IMR-90 (cell line): Measurements from ENCODE around the gene C1orf167. TPM values are rescaled to one million over a fixed set of nuclear protein-coding genes. Genes with fewer than 3 reads are reported as not detected.

Experiments used
- ATAC-seq: fragments of 200-7000 bp; cut with Tn5 transposase; 2 replicates; pipeline ENCODE4 v1.9.1; 2020; ENCODE audit warnings: low read depth, mild to moderate bottlenecking, moderate library complexity
- BruUV-seq: library from RNA; stranded (reverse); fragments of 400-500 nt; replicated peaks from 2 replicates; lab custom pipeline; 2021; lab: Mats Ljungman, UMichigan
- CTCF ChIA-PET: fragments of 300-600 bp; formaldehyde crosslinking; extraction: SDS; loops from one replicate; lab custom pipeline; 2021; ENCODE audit warnings: antibody characterized with exemption; lab: Yijun Ruan, JAX
- POLR2A ChIA-PET: fragments of 300-600 bp; sonication (Branson Sonifier 250); formaldehyde crosslinking; loops from one replicate; lab custom pipeline; 2022; ENCODE audit warnings: antibody characterized with exemption; ENCODE audit not compliant: unreplicated experiment; lab: Charles Lee
- DNase-seq: peaks from one replicate; pipeline ENCODE4 v3.0.0; 2013
- H2AFZ ChIP-seq: replicated peaks from 2 replicates; pipeline ENCODE3; 2013; ENCODE audit warnings: low read length, mild to moderate bottlenecking; ENCODE audit not compliant: poor library complexity
- H2AK5ac ChIP-seq: 2 replicates; pipeline ENCODE4 v1.6.1; 2013; ENCODE audit warnings: low read depth, low read length, inconsistent platforms
- H2AK9ac ChIP-seq: replicated peaks from 2 replicates; pipeline ENCODE3; 2013; ENCODE audit warnings: mild to moderate bottlenecking, low read depth, low read length, moderate library complexity; ENCODE audit not compliant: poor library complexity
- H2BK120ac ChIP-seq: 2 replicates; pipeline ENCODE4 v1.6.1; 2013; ENCODE audit warnings: low read depth, low read length, inconsistent platforms
- H2BK15ac ChIP-seq: 3 replicates; pipeline ENCODE4 v1.6.1; 2013; ENCODE audit warnings: low read depth, low read length, inconsistent platforms
- H2BK20ac ChIP-seq: 2 replicates; pipeline ENCODE4 v1.6.1; 2013; ENCODE audit warnings: low read depth, mild to moderate bottlenecking, inconsistent platforms, low read length, moderate library complexity
- H2BK5ac ChIP-seq: 2 replicates; pipeline ENCODE4 v1.6.1; 2013; ENCODE audit warnings: mild to moderate bottlenecking, low read depth, low read length, inconsistent platforms; ENCODE audit not compliant: poor library complexity, severe bottlenecking
- H3K14ac ChIP-seq: replicated peaks from 2 replicates; pipeline ENCODE4 v1.6.1; 2013; ENCODE audit warnings: low read depth, low read length, inconsistent platforms
- H3K18ac ChIP-seq: 2 replicates; pipeline ENCODE4 v1.6.1; 2013; ENCODE audit warnings: low read depth, low read length, control low read depth
- H3K23ac ChIP-seq: 2 replicates; pipeline ENCODE4 v1.6.1; 2013; ENCODE audit warnings: low read depth, low read length, inconsistent platforms
- H3K27ac ChIP-seq: 2 replicates; pipeline ENCODE4 v1.5.1; 2013; ENCODE audit warnings: mild to moderate bottlenecking, control low read depth, low read length; ENCODE audit not compliant: insufficient read depth
- H3K27me3 ChIP-seq: 2 replicates; pipeline ENCODE4 v1.6.1; 2013; ENCODE audit warnings: low read length; ENCODE audit not compliant: control insufficient read depth, insufficient read depth
- H3K36me3 ChIP-seq: 2 replicates; pipeline ENCODE4 v1.6.1; 2013; ENCODE audit warnings: low read length, mixed read lengths; ENCODE audit not compliant: control insufficient read depth, insufficient read depth
- H3K4ac ChIP-seq: 2 replicates; pipeline ENCODE4 v1.6.1; 2013; ENCODE audit warnings: low read depth, low read length, inconsistent platforms
- H3K4me1 ChIP-seq: 2 replicates; pipeline ENCODE4 v1.6.1; 2013; ENCODE audit warnings: low read length, mixed read lengths; ENCODE audit not compliant: control insufficient read depth, insufficient read depth
- H3K4me2 ChIP-seq: 2 replicates; pipeline ENCODE4 v1.6.1; 2013; ENCODE audit warnings: low read depth, mild to moderate bottlenecking, control low read depth, low read length, moderate library complexity
- H3K4me3 ChIP-seq: 2 replicates; pipeline ENCODE4 v1.5.1; 2013; ENCODE audit warnings: low read depth, mild to moderate bottlenecking, control low read depth, low read length, moderate library complexity; ENCODE audit not compliant: insufficient read depth
- H3K56ac ChIP-seq: 2 replicates; pipeline ENCODE4 v1.6.1; 2013; ENCODE audit warnings: low read length, inconsistent platforms; ENCODE audit not compliant: insufficient read depth; ENCODE audit errors: extremely low read depth
- H3K79me1 ChIP-seq, 2 experiments: 2 replicates each; pipeline ENCODE4 v1.6.1; 2013; ENCODE audit warnings: low read length in 2 of 2, inconsistent platforms in 1 of 2, low read depth in 1 of 2
- H3K9ac ChIP-seq: 2 replicates; pipeline ENCODE4 v1.6.1; 2013; ENCODE audit warnings: low read depth, low read length, control low read depth
- H3K9me1 ChIP-seq: 2 replicates; pipeline ENCODE4 v1.6.1; 2013; ENCODE audit warnings: low read length, inconsistent platforms; ENCODE audit not compliant: insufficient read depth
- H3K9me3 ChIP-seq: 2 replicates; pipeline ENCODE4 v1.6.1; 2013; ENCODE audit warnings: low read length; ENCODE audit not compliant: control insufficient read depth, insufficient read depth
- H4K20me1 ChIP-seq: 2 replicates; pipeline ENCODE4 v1.6.1; 2013; ENCODE audit warnings: low read length, inconsistent platforms; ENCODE audit not compliant: insufficient read depth
- H4K5ac ChIP-seq: 2 replicates; pipeline ENCODE4 v1.6.1; 2013; ENCODE audit warnings: mild to moderate bottlenecking, low read depth, low read length, control low read depth
- H4K8ac ChIP-seq, 2 experiments: 2 replicates each; pipeline ENCODE4 v1.6.1; 2013; ENCODE audit warnings: low read depth in 2 of 2, low read length in 2 of 2, control low read depth in 1 of 2, inconsistent platforms in 1 of 2
- H4K91ac ChIP-seq: 2 replicates; pipeline ENCODE4 v1.6.1; 2013; ENCODE audit warnings: low read depth, low read length, inconsistent platforms; ENCODE audit not compliant: insufficient read depth
- CEBPB ChIP-seq: IDR thresholded peaks from 2 replicates; pipeline ENCODE4 v1.6.1; 2012; ENCODE audit warnings: low read depth, low read length, improper control_type of control experiment
- CHD1 ChIP-seq: IDR thresholded peaks from 2 replicates; pipeline ENCODE4 v1.6.1; 2012; ENCODE audit warnings: low read depth, low read length, improper control_type of control experiment
- CTCF ChIP-seq: conservative IDR thresholded peaks from 2 replicates; pipeline ENCODE4 v1.5.1; 2012; ENCODE audit warnings: mild to moderate bottlenecking, low read depth, low read length, improper control_type of control experiment
- ELK1 ChIP-seq: fragments of 150-350 bp; IDR thresholded peaks from 2 replicates; pipeline ENCODE4 v1.6.1; 2016; ENCODE audit warnings: low read depth, mild to moderate bottlenecking, low read length, moderate library complexity, borderline replicate concordance
- FOS ChIP-seq: fragments of 150-350 bp; IDR thresholded peaks from 2 replicates; pipeline ENCODE4 v1.6.1; 2016; ENCODE audit warnings: low read depth, low read length
- MAFK ChIP-seq: IDR thresholded peaks from 2 replicates; pipeline ENCODE4 v1.6.1; 2012; ENCODE audit warnings: low read depth, low read length, improper control_type of control experiment
- MAZ ChIP-seq: IDR thresholded peaks from 2 replicates; pipeline ENCODE4 v1.6.1; 2012; ENCODE audit warnings: low read depth, mild to moderate bottlenecking, low read length, improper control_type of control experiment, moderate library complexity, borderline replicate concordance
- MXI1 ChIP-seq: IDR thresholded peaks from 2 replicates; pipeline ENCODE4 v1.6.1; 2012; ENCODE audit warnings: low read depth, mild to moderate bottlenecking, low read length, moderate library complexity, borderline replicate concordance
- NFE2L2 ChIP-seq: fragments of 150-350 bp; IDR thresholded peaks from 2 replicates; pipeline ENCODE4 v1.6.1; 2016; ENCODE audit warnings: low read depth, mild to moderate bottlenecking, low read length
- POLR2A ChIP-seq: IDR thresholded peaks from 2 replicates; pipeline ENCODE4 v1.6.1; 2012; ENCODE audit warnings: mild to moderate bottlenecking, low read depth, low read length
- RAD21 ChIP-seq: IDR thresholded peaks from 2 replicates; pipeline ENCODE4 v1.6.1; 2012; ENCODE audit warnings: low read length, improper control_type of control experiment
- RCOR1 ChIP-seq: IDR thresholded peaks from 2 replicates; pipeline ENCODE4 v1.6.1; 2012; ENCODE audit warnings: mild to moderate bottlenecking, low read length, improper control_type of control experiment; ENCODE audit not compliant: insufficient replicate concordance
- RFX5 ChIP-seq: IDR thresholded peaks from 2 replicates; pipeline ENCODE4 v1.8.0; 2012; ENCODE audit warnings: low read depth, mild to moderate bottlenecking, low read length, moderate library complexity
- SMC3 ChIP-seq: fragments of 150-350 bp; IDR thresholded peaks from 2 replicates; pipeline ENCODE4 v1.6.1; 2016; ENCODE audit warnings: low read depth, mild to moderate bottlenecking, antibody characterized with exemption, low read length, moderate library complexity
- WGBS, 2 experiments: methylation state at CpG; one replicate each; pipeline versions ENCODE4 v1.1.5 to v1.1.7; 2013; ENCODE audit warnings: missing lambda C conversion rate in 2 of 2; ENCODE audit not compliant: insufficient read length in 1 of 2; ENCODE audit errors: extremely low coverage in 2 of 2; 5-methylcytosine and 5-hydroxymethylcytosine counted together
- dilution Hi-C: fragments of 300-500 bp; cut with HindIII; formaldehyde crosslinking; loops from one replicate; pipeline ENCODE4 v1.14.3; 2018; ENCODE audit warnings: low sequenced_read_pairs; ENCODE audit not compliant: unreplicated experiment
- in situ Hi-C: fragments of 300-500 bp; cut with MboI; formaldehyde crosslinking; loops from 3 replicates; pipeline ENCODE4 v1.14.3; 2019; ENCODE audit warnings: low sequenced_read_pairs, inconsistent platforms, mixed read lengths
- intact Hi-C: fragments of 100-400 bp; cut with micrococcal nuclease; formaldehyde crosslinking; loops from 2 replicates; pipeline ENCODE4 v1.10.0; 2022
- polyA plus RNA-seq, 3 experiments: library from polyadenylated mRNA; depleted of rRNA; stranded (reverse); fragments of >200 nt; gene quantifications; 2 replicates each; pipeline ENCODE4 v1.2.3, GENCODE V29; 2012; ENCODE audit warnings: low replicate concordance in 1 of 3
- total RNA-seq: library from RNA; depleted of rRNA; stranded (reverse); fragments of >200 nt; gene quantifications from 2 replicates; pipeline ENCODE4 v1.2.3, GENCODE V29; 2012
- TF ChIP-seq, protein P1 (sequence below): fragments of 150-350 bp; IDR thresholded peaks from 2 replicates; pipeline ENCODE4 v1.6.1; 2017; ENCODE audit warnings: mild to moderate bottlenecking, antibody characterized with exemption, low read length, low read depth

Gene C1orf167
- total and polyA plus RNA-seq, 2 of the 4 experiments (the other 2 are of a cell fraction): under 0.01 to 0.15 TPM

DNA sequence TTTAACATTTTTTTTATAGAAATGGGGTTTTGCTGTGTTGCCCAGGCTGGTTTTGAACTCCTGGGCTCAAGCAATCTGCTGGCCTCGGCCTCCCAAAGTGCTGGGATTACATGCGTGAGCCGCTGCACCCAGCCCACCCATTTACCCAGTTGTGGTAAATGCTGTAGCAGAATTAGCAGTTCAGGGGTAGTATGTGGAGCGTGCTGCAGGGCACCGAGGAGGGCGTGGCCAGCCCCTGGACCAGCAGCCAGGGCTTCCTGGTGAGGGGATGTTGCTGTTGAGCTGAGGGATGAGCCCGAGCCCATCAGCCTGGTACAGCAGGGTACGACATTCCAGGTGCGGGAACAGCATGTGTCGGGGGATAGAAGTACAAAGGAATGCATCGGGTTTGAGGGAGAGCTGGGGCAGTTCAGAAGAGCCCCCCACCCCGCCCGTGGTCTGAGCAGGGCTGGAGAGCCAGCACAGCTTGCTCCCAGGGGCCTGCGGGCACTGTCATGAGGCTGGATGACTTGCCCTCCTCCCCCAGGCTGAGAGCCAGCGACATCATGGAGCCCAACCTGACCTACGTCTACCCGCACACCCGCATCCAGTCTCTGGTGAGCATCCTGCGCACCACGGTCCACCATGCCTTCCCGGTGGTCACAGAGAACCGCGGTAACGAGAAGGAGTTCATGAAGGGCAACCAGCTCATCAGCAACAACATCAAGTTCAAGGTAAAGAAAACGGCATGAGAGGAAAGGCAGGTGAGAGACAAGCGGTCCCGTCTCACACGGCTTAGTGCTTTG lies 73.6 kb downstream of the C1orf167 start:
- Histone ChIP-seq H2BK120ac (no peak overlapping the region), H4K20me1 (peaks cover 9% of the 10 kb centered on the region; the same call in 1 of the 2 replicates)
- POLR2A ChIA-PET: no interaction called here
- TF ChIP-seq ELK1 (no peak), CTCF (no peak), POLR2A (no peak), RFX5 (no peak), CEBPB (no peak), MAZ (no peak), FOS (no peak), MXI1 (no peak), SMC3 (no peak), RCOR1 (no peak), RAD21 (no peak), NFE2L2 (no peak), MAFK (no peak), CHD1 (no peak)
- TF ChIP-seq, protein P1, sequence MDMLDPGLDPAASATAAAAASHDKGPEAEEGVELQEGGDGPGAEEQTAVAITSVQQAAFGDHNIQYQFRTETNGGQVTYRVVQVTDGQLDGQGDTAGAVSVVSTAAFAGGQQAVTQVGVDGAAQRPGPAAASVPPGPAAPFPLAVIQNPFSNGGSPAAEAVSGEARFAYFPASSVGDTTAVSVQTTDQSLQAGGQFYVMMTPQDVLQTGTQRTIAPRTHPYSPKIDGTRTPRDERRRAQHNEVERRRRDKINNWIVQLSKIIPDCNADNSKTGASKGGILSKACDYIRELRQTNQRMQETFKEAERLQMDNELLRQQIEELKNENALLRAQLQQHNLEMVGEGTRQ: no peak

More for the DNA sequence above, 73.6 kb downstream of the C1orf167 start:
- no peaks in the 10 kb centered on the region for H3K4me1 ChIP-seq
- no peak overlapping the region for H2AK5ac ChIP-seq
- no peaks in the 10 kb centered on the region for H3K9me3 ChIP-seq
- dilution Hi-C loops: no loop called here
- H2BK5ac ChIP-seq: no peak overlapping the region
- peaks cover 0 to 4% of the 10 kb centered on the region in 2 experiments; a peak in 2 of 4 replicates for H3K79me1 ChIP-seq
- DNase-seq (no peak), ATAC-seq (no peak)
- BruUV-seq: no TSS peak
- H4K5ac ChIP-seq: no peak overlapping the region
- H3K36me3 ChIP-seq: peaks cover 77% of the 10 kb centered on the region
- no peak overlapping the region for H3K4me3 ChIP-seq
- no peak overlapping the region for H3K9ac ChIP-seq
- intact Hi-C loops: no loop called here
- no peak overlapping the region for H4K8ac ChIP-seq
- in situ Hi-C loops: no loop called here
- H2AFZ ChIP-seq: no peak overlapping the region
- H3K4me2 ChIP-seq: no peak overlapping the region
- H3K27me3 ChIP-seq: no peaks in the 10 kb centered on the region
- no peak overlapping the region for H3K18ac ChIP-seq
- CTCF ChIA-PET: no interaction called here
- H3K23ac ChIP-seq: no peak overlapping the region
- no peak overlapping the region for H2BK20ac ChIP-seq
- no peaks in the 10 kb centered on the region for H3K9me1 ChIP-seq
- H3K4ac ChIP-seq: no peak overlapping the region
- H2AK9ac ChIP-seq: no peak overlapping the region
- no peak overlapping the region for H3K27ac ChIP-seq
- no peak overlapping the region for H3K56ac ChIP-seq
- 98% methylated on average over 19 of the region's 28 CpGs; no CpG with 5 or more reads in 1 of the 2 experiments for WGBS, 2 experiments
- no peak overlapping the region for H3K14ac ChIP-seq
- no peak overlapping the region for H2BK15ac ChIP-seq
- no peak overlapping the region for H4K91ac ChIP-seq
